Glutamatergic neuron (in vitro differentiated cells): ENCODE data around the gene NKPD1. TPM values are rescaled to one million over a fixed set of nuclear protein-coding genes. Genes with fewer than 3 reads are reported as not detected.
A peak's percentile ranks its signal among the peaks of the same experiment; 100 is the strongest.

Source experiments
- DNase-seq: peaks from one replicate; pipeline ENCODE4 v3.0.0; 2022
- H3K27ac Mint-ChIP-seq: one replicate; pipeline ENCODE4 v1.8.0; 2020; ENCODE audit warnings: mild to moderate bottlenecking, mixed read lengths, inconsistent platforms; ENCODE audit not compliant: unreplicated experiment
- H3K27me3 Mint-ChIP-seq: one replicate; pipeline ENCODE4 v1.8.0; 2020; ENCODE audit warnings: mild to moderate bottlenecking, moderate library complexity, mixed read lengths, inconsistent platforms; ENCODE audit not compliant: unreplicated experiment
- H3K36me3 Mint-ChIP-seq: one replicate; pipeline ENCODE4 v1.8.0; 2020; ENCODE audit warnings: mild to moderate bottlenecking, mixed read lengths, inconsistent platforms; ENCODE audit not compliant: unreplicated experiment
- H3K4me1 Mint-ChIP-seq: one replicate; pipeline ENCODE4 v1.8.0; 2020; ENCODE audit warnings: mild to moderate bottlenecking, low read depth, mixed read lengths, inconsistent platforms; ENCODE audit not compliant: unreplicated experiment
- H3K4me3 Mint-ChIP-seq: one replicate; pipeline ENCODE4 v1.8.0; 2020; ENCODE audit warnings: mild to moderate bottlenecking, mixed read lengths, inconsistent platforms; ENCODE audit not compliant: unreplicated experiment
- H3K9me3 Mint-ChIP-seq: one replicate; pipeline ENCODE4 v1.8.0; 2020; ENCODE audit warnings: mild to moderate bottlenecking, moderate library complexity, mixed read lengths, inconsistent platforms; ENCODE audit not compliant: unreplicated experiment
- CTCF ChIP-seq: fragments of 200-600 bp; sonication (generic); IDR thresholded peaks from one replicate; pipeline ENCODE4 v1.5.0; 2021; ENCODE audit not compliant: partially characterized antibody, unreplicated experiment
- long read RNA-seq: library from polyadenylated mRNA; unstranded; transcript quantifications from one replicate; pipeline ENCODE4 v2.0.0, GENCODE V29; 2020; ENCODE audit not compliant: unreplicated experiment
- total RNA-seq: library from RNA; stranded (reverse); fragmentation: NEBNext Ultra II Directional; extraction: Animal tissue kit (Norgen Biotek cat#: 25700); gene quantifications from one replicate; pipeline ENCODE4 v1.2.1, GENCODE V29; 2021; ENCODE audit not compliant: unreplicated experiment

NKPD1 gene
- total RNA-seq = 1.2 TPM
- long read RNA-seq = 0 reads

- TF ChIP-seq CTCF = no peak
- Mint-ChIP-seq H3K4me1 (peaks cover 17% of the 10 kb centered on the region), H3K9me3 (peaks cover 9% of the 10 kb centered on the region), H3K27ac (peak within 1 kb of the TSS; percentile 83), H3K36me3 (no peaks in the 10 kb centered on the region), H3K4me3 (peak within 1 kb of the TSS; percentile 66), H3K27me3 (peaks cover 2% of the 10 kb centered on the region)
- DNase-seq = peak; percentile 70
Observed at GRCh38 chr19:45160870-45161737, at the start of gene NKPD1. NKPD1 (minus strand) TSS chr19:45160982; CDS start chr19:45160150, 832 bp downstream.

GRCh38 chr19:45206328-45206727 is 45.5 kb upstream of the NKPD1 start:
- H3K27ac Mint-ChIP-seq = no peak overlapping the region
- DNase-seq = no peak
- TF ChIP-seq CTCF = no peak
- H3K4me3 Mint-ChIP-seq = no peak overlapping the region
- H3K36me3 Mint-ChIP-seq = no peaks in the 10 kb centered on the region
- no peaks in the 10 kb centered on the region for H3K4me1 Mint-ChIP-seq
- H3K27me3 Mint-ChIP-seq = peaks cover 2% of the 10 kb centered on the region
- no peaks in the 10 kb centered on the region for H3K9me3 Mint-ChIP-seq

- no peaks in the 10 kb centered on the region for H3K4me1 Mint-ChIP-seq
- no peak overlapping the region for H3K27ac Mint-ChIP-seq
- no peak overlapping the region for H3K4me3 Mint-ChIP-seq
- no peaks in the 10 kb centered on the region for H3K36me3 Mint-ChIP-seq
- TF ChIP-seq CTCF = no peak
- no peak for DNase-seq
- no peaks in the 10 kb centered on the region for H3K9me3 Mint-ChIP-seq
- peaks cover 2% of the 10 kb centered on the region for H3K27me3 Mint-ChIP-seq
Observed at GRCh38 chr19:45205810-45206209, 45.0 kb upstream of the NKPD1 start.

- Mint-ChIP-seq H3K27me3 (peaks cover 7% of the 10 kb centered on the region), H3K36me3 (no peaks in the 10 kb centered on the region), H3K4me3 (no peak overlapping the region), H3K9me3 (no peaks in the 10 kb centered on the region), H3K27ac (no peak overlapping the region), H3K4me1 (no peaks in the 10 kb centered on the region)
- no peak for TF ChIP-seq CTCF
- DNase-seq = no peak
Observed at GRCh38 chr19:45202637-45203036, 41.9 kb upstream of the NKPD1 start.

GRCh38 chr19:45200568-45200967 is 39.8 kb upstream of the NKPD1 start:
- H3K27ac Mint-ChIP-seq = no peak overlapping the region
- H3K4me1 Mint-ChIP-seq = peaks cover 3% of the 10 kb centered on the region

More at GRCh38 chr19:45200568-45200967, 39.8 kb upstream of the NKPD1 start:
- H3K9me3 Mint-ChIP-seq = no peaks in the 10 kb centered on the region
- no peak for DNase-seq
- no peak for TF ChIP-seq CTCF
- no peaks in the 10 kb centered on the region for H3K36me3 Mint-ChIP-seq
- no peak overlapping the region for H3K4me3 Mint-ChIP-seq
- peaks cover 7% of the 10 kb centered on the region for H3K27me3 Mint-ChIP-seq
